OCI-LY3 (cell line): ENCODE measurements around the gene SFT2D3.

ENCODE experiments used
- CTCF ChIP-seq: fragments of 200-600, 300-600 bp; sonication (generic); IDR thresholded peaks from 2 replicates; pipeline ENCODE4 v1.5.1; 2014; ENCODE audit warnings: antibody characterized with exemption, low read length, low read depth
- EZH2phosphoT487 ChIP-seq: fragments of 200-600 bp; shearing (Covaris generic); IDR thresholded peaks from 2 replicates; pipeline ENCODE4 v1.6.1; 2018; ENCODE audit warnings: antibody characterized with exemption, mixed run types, low read depth

GRCh38 chr2:127664895-127665225 lies 36.4 kb upstream of the SFT2D3 start:
- TF ChIP-seq CTCF (no peak), EZH2phosphoT487 (no peak)
